T-helper 22 cell (primary cell): ENCODE results near the gene LDHAL6B.

Experiments used
- DNase-seq: peaks from one replicate; pipeline ENCODE4 v3.0.0-alpha.2; 2020; ENCODE audit warnings: low read depth

LDHAL6B gene

DNA sequence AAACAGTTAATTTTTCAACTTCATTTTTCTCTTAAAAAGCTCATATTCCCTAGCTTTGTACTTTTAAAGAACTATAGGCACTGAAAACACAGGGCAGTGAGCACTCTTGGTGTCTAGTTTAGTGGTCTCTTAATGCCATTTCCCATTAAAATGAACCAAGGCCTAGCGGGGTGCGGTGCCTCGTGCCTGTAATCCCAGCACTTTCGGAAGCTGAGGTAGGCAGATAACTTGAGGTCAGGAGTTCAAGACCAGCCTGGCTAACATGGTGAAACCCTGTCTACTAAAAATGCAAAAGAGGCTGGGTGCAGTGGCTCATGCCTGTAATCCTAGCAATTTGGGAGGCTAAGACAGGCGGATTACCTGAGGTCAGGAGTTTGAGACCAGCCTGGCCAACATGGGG is 45.5 kb downstream of the LDHAL6B start:
- DNase-seq: no peak

GRCh38 chr15:59255680-59256336 is 49.2 kb downstream of the LDHAL6B start:
- DNase-seq: peak; percentile 32

- DNase-seq: no peak
Observed at GRCh38 chr15:59256482-59256881, 49.8 kb downstream of the LDHAL6B start.

DNA sequence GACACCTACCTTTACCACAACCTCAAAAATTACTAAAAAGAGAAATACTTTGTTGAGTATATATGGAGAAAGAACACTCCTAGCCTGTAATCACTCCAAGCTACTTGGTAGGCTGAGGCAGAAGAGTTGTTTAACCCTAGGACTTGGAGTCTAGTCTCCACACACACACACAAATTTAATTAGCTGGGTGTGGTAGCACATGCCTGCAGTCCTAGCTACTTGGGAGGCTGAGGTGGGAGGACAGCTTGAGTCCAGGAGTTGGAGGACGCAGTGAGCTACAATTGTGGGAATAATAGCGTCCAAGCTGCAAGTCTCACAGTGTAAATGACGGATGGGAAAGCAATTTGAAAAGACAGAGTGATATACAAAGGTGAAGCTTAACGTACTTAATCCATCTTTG is 50.5 kb downstream of the LDHAL6B start:
- no peak for DNase-seq
